T-helper 9 cell (primary cell): ENCODE measurements around the gene PLXNA4.
"Not testable (repeated sequence)": the region's sequence is repeated elsewhere in the genome, so short reads cannot be mapped to it uniquely, and the experiment has no call there.

Experiments used
- DNase-seq: peaks from one replicate; pipeline ENCODE4 v3.0.0-alpha.2; 2020

The PLXNA4 gene

DNA sequence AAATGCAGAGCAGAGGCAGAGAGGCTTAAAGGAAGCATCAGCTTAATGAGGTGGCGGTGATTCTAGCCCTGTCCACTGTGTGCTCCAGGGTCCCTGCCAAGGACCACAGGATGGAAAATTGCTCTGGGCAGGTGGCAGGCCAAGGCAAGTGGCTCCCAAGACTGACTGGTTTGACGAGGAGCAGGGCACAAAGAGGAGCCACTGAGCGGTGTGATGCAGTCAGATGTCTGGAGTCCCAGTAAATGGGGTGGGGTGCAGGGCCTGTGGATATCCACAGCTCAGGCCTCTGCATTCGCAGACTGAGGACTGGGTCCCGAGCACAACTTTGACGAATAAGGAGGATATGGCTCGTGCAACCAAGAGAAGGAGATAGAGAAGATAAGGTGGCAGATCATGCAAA is 385.6 kb downstream of the PLXNA4 start:
- no peak for DNase-seq

DNA sequence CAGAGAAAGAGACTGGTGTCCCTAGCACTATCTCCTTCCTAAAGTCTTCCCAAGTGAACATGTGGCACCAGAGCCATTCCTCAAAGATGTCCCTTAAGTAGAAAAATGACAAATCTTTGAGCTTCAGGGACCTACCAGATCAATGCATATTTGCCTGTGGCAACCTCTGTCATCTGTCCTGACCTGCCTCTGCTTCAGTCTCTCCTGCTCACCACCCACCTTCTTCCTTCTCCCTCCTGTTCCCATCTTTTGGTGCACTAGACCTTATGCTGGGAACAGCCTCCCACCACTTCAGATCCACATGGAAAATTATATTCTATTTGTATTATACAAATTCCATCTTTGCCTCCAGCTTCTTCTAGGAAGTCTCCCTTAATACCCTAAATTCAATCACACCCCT is 386.4 kb downstream of the PLXNA4 start:
- DNase-seq: no peak

DNA sequence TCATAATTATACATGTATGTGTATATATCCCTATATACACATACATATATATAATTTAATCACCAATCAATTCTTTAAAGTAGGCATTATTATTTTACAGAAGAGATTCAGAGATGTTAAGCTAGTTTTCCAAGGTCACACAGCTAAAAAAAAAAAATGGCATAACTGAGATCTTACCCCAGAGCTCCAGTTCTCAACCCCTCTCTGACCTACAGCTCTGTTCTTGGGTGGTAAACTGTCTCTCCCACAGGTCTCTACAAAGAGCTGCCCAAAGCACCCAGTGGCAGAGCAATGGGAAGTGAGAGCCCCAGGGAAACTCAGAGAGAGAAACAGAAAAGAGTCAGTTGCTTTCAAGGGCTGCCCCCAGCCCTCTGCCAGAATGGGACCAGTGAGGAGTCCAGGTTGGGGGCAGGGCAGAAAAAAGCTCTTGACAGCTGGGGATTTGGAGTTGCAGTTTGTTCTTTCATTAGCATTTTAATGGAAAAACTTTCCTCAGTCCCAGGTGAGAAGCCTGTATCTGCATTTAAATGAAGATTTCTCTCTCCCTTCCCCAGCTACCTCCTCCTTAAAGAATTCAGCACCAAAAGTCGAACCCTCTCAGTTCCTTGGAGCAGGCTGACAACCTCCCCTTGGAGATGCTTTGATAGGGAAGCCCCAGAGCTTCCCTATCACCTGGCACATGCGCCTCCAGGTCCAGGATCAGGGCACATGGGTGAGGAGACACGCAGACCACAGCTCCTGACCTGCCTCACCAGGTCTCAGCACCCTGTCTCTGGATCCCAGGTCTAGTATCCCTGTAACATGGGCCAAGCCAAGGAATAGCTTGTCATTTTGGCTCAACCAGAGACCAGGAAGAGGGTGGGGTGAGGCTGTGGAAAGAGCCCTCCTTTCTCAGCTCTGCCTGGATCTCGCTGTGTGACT is 388.1 kb downstream of the PLXNA4 start:
- no peak for DNase-seq

DNA sequence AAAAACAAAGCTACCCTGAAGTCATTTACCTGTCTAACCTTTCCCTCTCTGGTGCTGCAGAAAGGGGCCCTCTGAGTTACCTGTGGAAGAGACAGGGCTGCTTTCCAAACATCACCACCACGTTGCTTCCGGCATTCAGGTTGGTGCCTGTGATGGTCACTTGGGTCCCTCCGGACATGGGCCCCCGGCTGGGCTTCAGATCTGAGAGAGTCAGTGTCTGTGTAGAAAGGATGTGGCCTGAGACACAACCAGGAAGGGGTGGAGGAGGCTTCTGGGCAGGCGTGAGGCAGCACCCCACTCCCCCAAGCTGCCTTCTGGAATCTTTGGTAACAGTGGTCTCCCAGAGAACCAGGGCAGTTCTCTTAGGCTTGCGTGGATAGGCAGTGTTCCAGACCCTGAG is 388.9 kb downstream of the PLXNA4 start:
- no peak for DNase-seq

DNA sequence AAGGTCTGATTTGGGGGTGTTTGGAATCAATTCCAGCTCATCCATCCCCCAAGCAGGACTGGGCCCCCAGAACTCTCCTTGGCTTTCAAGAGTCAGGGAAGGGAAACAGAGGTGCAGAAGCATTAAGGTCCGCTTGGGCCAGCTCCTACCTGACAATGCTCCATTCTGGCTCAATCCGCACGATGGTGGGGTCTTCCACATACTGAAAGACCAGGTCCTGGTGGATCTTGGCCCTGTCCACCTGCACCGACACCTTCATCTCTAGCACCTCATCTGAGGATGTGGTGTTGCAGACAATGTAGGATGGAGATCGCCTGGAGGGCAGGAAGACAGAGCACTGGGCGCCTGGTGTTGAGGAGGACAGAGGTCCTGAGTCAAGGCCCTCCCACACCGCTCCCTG is 391.1 kb downstream of the PLXNA4 start:
- no peak for DNase-seq

DNA sequence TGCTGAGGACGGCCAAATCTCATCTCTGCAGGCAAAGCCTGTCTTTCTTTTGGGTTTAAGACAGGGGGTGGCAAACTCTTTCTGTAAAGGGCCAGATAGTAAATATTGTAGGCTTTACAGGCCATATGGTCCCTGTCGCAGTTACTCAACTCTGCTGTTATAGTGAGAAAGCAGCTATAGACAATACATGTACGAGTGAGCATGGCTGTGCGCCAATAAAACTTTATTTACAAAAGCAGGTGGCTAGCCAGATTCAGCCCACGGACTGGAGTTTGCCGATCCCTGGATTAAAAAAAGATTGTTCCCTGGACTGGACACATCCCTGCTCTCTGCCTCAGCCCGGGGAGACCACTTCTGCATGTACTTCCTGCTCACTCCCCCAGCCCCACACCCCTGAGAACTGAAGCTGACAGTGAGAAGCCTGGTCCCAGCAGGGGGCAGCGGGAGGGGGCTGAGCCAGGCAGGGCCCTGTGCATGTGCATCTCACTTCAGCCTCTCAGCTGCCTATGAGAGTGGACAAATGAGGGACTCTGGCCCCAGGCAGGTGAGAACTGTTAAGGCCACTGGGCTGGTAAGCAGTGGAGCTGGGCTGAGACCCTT is 392.4 kb downstream of the PLXNA4 start:
- no peak for DNase-seq

DNA sequence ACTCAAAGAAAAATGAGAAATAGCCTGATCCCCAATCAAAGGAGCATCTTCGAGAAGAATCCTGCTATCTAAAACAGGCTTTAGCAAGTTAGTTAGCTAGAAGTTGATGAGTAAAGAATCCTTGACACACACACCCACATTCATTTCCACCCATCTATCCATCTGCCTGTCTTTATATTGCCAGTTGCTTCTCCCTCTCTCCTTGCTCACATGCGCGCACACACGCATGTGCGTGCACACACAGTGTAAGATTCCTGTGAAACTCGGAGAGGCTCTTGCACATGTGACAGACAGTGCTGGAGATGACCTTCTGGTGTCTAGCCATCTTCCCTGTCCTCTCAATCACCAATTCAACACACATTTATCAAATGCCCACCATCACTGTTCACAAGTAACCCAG is 393.3 kb downstream of the PLXNA4 start:
- no peak for DNase-seq

DNA sequence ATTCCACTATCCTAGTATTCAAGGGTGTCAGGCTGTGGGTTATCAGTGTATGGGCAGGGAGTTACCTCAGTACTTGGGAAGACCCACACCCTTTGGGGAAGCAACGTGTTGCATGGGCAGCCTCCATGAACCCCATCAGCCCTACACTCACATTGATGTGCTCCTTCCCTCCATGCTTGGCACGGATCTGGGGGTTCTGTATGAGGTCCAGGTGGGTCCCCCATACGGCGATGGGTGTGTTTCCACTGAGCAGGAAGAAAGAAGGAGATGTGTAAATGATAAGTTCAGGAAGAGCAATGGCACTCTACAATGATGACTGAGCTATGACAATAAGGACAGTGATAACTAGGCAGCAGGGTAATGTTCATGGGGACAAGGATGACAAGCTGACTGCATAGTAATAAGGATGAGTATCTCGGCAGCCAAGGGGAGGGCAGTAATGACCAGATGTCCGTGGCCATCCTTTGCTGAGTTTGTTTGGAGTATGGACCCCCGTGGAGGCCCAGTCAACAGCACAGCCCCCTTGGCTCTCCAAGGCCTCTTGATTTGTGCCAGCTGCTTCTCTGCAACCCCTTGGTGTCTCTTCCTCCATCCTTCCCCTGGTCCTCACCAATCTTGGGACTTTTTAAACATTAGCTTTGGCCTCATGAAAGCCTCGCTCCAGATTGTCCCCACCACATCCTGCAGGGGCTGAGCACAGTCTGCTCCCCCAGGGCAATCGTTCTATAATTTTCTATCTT is 394.2 kb downstream of the PLXNA4 start:
- DNase-seq: no peak

DNA sequence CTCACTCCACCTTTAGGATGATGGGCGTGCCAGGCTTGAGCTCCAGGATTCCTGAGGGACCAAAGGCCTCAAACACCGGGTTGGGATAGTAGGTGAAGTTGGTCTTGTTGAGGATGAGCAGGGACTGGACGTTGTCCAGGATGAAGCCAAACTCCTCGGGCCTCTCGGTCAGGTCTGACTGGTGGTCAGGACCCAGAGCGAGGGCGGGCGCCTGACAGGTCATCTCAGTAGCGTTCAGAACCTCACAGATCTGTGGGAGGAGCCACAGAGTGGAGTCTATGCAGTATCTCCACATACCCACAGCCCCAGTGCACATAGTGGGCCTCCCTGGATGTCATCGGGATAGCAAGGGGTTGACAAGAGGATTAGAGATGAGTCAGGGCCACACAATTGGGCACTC is 394.9 kb downstream of the PLXNA4 start:
- DNase-seq: no peak

DNA sequence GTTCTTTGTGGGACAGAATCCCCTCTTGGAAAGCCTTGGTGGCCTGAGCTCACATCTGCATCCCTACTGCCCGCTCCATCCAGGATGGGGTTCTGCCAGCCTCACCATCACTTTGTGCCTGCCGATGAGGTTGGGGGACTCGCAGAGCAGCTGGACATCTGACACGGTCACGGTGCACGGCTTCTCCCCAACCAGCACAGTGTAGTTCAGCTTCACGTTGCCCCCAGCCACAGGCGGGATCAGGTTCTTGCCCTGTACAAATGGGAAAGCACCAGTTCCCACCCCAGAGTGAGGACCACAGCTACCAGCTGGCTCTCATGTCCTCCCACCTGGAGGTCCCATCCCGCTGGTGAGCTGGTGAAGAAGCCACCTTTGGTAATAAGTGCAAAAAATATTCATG is 395.8 kb downstream of the PLXNA4 start:
- no peak for DNase-seq

DNA sequence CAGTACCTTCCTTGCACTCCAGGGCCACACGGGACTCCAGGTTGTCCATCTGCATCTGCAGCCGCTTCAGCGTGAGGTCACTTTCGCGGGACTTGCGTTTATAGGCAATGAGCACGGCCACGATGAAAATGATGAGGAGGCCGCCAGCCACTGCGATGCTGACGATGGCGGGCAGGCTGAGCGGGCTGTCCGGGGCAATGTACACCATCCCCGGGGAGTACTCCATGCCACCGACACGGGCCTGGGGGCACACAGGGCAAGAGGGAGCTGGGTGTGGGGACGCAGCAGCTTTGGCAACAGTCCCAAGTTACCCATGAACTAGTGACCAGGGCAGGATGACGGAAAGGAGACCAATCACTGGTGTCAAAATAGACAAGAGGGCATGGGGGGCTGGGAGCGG is 396.6 kb downstream of the PLXNA4 start:
- no peak for DNase-seq

DNA sequence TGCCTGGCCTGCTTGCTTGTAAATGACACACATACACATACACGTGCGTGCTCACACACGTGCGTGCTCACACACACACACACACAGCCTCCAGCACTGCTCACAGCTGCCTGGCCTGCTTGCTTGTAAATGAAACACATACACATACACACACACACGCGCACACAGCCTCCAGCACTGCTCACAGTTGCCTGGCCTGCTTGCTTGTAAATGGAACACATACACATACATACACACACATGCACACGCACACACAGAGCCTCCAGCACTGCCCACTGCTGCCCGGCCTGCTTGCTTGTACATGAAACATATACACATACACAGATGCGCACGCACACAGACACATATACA is 397.2 kb downstream of the PLXNA4 start:
- no peak for DNase-seq

DNA sequence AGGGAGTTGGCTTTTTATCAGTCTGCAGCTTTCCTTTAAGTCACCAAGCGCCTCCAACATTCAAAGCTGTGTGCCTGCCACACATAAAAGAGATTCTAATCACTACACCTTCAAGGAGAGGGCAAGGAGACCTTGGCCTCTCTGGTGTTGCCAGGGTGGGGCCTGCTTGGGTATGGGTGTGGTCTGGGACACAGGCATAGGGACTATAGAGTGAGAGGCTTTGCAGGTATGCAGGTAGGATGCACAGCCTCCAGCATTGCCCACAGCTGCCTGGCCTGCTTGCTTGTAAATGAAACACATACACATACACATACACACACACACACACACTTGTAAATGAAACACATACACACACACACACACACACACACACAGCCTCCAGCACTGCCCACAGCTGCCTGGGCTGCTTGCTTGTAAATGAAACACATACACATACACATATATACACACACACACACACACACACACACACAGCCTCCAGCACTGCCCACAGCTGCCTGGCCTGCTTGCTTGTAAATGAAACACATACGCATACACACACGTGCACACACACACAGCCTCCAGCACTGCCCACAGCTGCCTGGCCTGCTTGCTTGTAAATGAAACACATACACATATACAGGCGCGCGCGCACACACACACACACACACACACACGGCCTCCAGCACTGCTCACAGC is 397.7 kb downstream of the PLXNA4 start:
- DNase-seq: not testable (repeated sequence)

DNA sequence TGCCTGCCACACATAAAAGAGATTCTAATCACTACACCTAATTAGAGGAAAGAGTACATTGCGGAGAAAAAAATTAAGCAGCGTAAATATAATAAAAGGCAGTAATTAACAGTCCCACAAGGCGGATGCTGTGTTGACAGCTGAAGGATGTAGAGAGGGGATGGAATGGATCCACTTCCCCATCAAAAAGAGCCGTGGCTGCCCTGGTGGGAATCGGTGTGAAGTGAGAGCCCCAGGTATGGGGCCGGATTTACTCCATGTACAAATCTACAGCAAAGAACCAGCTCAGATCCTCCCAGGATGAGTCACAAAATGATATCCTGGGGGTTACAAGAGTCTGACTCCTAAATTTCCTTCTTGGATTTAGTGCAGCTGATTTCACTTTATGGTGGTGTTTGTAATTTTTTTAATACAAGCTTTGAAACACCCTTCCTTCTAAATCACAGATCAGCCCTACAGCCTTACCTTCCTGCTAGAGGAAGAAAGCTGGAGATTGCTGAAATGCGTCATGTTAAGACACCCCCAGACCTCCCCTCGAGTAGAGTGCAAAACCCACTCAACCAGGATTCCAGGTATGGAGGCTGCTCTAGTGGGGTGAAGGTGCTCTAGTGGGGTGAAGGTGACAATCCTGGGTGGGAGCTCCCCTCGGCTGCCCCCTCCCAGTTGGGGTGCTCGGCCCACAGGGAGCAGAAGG is 398.4 kb downstream of the PLXNA4 start:
- DNase-seq: no peak

DNA sequence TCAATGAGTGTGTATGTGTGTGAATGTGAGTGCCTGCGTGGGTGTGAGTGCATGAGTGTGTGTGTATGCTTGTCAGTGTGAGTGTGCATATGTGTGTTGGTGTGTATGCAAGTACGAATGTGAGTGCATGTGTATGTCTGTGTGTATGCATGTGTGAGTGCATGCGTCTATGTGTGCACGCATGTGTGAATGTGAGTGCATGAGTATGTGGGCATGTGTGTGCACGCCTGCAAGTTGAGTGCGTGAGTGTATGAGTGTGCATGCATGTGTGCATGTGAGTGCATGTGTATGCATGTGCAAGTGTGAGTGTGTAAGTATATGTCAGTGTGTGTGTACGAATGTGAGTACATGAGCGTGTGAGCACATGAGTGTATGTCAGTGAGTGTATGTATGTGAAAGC is 399.6 kb downstream of the PLXNA4 start:
- no peak for DNase-seq

DNA sequence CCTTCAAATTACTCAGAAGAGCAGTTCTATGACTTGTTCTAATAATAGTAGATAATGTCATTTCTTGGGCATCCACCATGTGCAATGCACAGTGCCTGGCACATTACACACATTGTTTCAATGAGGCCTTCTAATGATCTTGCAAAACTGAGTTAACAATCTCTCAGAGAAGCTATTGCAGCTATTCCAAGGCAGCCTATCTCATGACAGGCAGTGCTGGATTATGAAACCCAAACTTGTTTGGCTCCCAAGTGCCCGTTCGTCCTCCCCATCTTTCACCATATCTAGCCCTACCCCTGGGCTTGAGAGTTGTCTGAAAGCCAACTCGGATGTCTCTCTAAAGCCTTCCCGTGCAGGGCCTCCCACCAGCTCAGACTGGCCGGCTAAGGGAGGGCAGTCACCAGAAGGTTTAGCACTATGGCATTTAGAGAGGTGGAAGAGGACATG is 405.1 kb downstream of the PLXNA4 start:
- no peak for DNase-seq

DNA sequence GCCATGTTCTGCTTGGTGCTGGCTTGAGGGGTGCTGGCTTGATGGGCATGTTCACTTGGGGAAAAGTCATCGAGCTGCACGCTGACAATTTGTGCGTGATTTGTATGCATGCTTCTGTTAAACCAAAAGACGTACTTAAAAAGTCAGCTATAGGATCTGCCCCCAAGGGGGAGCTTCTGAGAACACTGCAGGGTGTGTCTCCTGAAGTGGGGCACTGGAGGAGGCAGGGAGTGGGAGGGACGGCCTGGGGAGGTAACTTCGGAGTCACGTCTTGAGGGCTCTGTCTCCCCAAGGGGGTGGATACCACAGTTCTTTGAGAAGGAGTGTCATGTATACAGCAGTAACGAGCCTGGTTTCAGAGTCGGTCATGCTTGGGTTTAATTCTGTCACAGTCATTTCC is 406.5 kb downstream of the PLXNA4 start:
- DNase-seq: no peak

DNA sequence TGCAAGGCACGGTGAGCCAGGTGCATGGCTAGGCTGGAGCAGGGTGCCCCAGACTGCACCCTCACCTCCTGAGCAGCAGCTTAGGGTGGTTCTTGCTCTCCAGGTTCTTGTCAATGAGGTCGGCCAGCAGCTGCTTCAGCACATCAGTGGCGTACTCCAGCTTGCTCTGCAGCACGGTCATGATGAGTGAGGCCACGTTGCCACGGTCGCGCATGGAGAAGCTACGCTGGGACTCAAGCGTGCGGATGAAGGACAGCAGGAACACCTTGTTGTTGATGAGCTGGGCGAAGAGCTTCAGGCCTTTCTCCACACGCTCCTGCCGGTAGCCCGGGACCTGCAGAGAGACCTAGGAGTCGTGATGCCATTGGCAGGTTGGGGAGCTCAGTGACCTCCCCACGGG is 408.0 kb downstream of the PLXNA4 start:
- DNase-seq: no peak

DNA sequence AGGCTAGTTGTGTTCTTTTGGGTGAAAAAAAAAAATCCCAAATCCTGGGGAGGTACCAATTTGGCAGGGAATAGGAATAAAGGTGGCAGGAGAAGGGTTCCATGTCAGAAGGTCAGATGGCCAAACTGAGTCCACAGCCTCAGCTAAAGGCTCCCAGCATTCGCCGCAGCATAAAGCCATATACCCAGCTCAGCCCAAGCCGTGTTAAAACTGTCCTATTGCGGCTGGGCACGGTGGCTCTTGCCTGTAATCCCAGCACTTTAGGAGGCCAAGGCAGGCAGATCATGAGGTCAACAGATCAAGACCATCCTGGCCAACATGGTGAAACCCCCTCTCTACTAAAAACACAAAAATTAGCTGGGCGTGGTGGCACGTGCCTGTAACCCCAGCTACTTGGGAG is 410.6 kb downstream of the PLXNA4 start:
- not testable (repeated sequence) for DNase-seq

DNA sequence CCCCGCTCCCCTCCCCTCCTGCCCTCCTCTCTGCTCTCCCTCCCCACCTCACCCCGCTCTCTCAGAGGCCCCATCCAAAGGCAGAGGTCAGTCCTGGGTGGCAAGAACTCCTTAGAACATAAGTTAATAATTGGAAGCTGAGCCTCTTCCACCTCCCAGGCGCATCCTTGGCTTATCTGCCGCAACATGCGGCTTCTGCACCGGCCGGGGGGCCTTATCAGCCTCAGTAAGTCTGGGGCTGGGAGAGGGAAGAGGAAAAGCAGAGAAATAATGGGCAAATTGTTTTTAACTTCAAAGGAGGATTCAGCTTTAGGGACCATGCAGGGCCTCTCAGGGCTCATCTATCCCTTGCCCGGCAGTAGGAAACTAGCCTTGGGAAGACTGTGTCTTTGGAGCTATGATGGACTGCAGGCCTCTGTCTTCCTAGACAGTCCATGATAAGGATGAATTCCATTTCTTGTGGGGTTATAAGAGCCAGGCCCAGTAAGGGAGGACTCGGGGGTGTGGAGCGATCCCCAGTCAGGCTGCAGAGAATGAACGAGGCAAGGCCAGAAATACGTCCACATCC is 411.6 kb downstream of the PLXNA4 start:
- no peak for DNase-seq

DNA sequence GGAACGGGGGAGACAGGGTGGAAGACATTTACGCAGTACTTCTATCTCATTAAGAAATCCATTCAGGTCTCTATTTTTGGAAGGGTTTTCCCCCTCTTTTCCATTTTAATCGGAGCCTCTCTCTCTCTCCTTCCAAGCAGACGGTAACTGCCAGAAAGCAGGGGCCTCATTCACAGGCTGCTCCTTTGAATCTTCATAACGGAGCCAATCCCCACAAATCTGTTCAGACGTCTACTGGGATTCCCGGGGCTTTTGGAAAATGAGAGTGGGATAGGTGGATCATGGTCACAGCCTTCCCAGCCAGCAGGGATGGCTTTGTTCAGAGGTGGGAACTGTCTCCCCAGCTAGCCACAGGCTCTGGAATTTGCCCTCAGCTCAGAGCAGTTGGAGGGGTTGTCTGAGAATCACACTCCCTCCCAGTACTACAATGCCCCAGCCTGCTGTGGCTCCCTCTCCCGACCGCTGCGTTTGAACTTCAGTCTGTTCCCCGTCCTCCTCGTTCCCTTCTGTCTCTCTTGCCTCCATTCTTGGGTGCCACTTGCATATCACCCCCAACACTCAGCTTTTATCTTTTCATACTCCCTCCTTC is 413.6 kb downstream of the PLXNA4 start:
- DNase-seq: no peak

DNA sequence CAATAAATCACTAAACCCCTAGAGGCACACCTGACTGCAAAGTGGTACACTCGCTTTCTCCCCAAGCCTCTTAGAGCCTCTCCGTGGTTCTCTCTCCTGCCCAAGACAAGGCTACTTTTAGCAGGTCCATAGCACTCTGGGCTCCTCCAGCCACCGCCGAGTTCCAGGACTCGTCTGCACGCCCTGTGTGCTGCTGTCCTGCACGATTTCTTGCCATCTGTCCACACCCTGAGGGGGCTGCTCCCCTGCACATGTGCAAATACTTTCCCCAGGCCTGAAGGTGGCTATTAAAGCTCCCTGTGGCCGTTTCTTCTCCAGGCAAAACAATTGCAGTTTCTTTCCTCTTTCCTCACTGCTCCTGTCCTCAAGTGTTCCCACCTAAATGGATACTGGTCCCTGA is 414.3 kb downstream of the PLXNA4 start:
- no peak for DNase-seq
